ENCODE results near the gene FZD8. TPM values are rescaled to one million over a fixed set of nuclear protein-coding genes. Genes with fewer than 3 reads are reported as not detected.

The FZD8 gene
- total RNA-seq, 1 experiment from 2014 or later: 13.7 TPM

- Mint-ChIP-seq H3K36me3 (peaks cover 11% of the 10 kb centered on the region), H3K4me3 (no peak overlapping the region), H3K9me3 (peaks cover 14% of the 10 kb centered on the region), H3K27me3 (ENCODE audit: low read depth) (peaks cover 28% of the 10 kb centered on the region), H3K4me1 (no peaks in the 10 kb centered on the region), H3K27ac (no peak overlapping the region)
- ATAC-seq (no peak), DNase-seq (ENCODE audit: low spot score) (no peak)
- POLR2A ChIA-PET: no interaction called here
- CTCF ChIA-PET: interaction anchor here (0.9 kb wide), 1 partner anchor 10 kb away, joined by 3 read pairs; no protein-coding TSS in a partner anchor
- TF ChIP-seq ARID4B (CRISPR knock-in tag; IDR thresholded peaks at IDR 0.05; ENCODE audit: borderline replicate concordance) (no peak), AR (CRISPR knock-in tag; IDR thresholded peaks at IDR 0.05) (no peak), ZSCAN18 (CRISPR knock-in tag; IDR thresholded peaks at IDR 0.05) (no peak), FOXP4 (CRISPR knock-in tag; IDR thresholded peaks at IDR 0.05) (no peak), GRHL2 (CRISPR knock-in tag; IDR thresholded peaks at IDR 0.05; ENCODE audit: insufficient replicate concordance, severe bottlenecking) (no peak), RELA (CRISPR knock-in tag; IDR thresholded peaks at IDR 0.05; ENCODE audit: borderline replicate concordance) (no peak), TEAD4 (CRISPR knock-in tag; IDR thresholded peaks at IDR 0.05) (no peak), ZBTB43 (CRISPR knock-in tag; IDR thresholded peaks at IDR 0.05) (no peak), SMAD3 (CRISPR knock-in tag; IDR thresholded peaks at IDR 0.05; ENCODE audit: borderline replicate concordance) (no peak), ZNF532 (CRISPR knock-in tag; IDR thresholded peaks at IDR 0.05; ENCODE audit: borderline replicate concordance) (no peak), STAT6 (CRISPR knock-in tag; conservative IDR thresholded peaks at IDR 0.05; ENCODE audit: low read depth) (no peak), FOXK1 (CRISPR knock-in tag; IDR thresholded peaks at IDR 0.05) (no peak), ZNF396 (CRISPR knock-in tag; IDR thresholded peaks at IDR 0.05; ENCODE audit: borderline replicate concordance) (no peak), RORB (CRISPR knock-in tag; IDR thresholded peaks at IDR 0.05) (no peak), CBFB (CRISPR knock-in tag; IDR thresholded peaks at IDR 0.05; ENCODE audit: low read depth) (no peak), ELF4 (CRISPR knock-in tag; IDR thresholded peaks at IDR 0.05; ENCODE audit: low read depth) (no peak), ATF3 (CRISPR knock-in tag; conservative IDR thresholded peaks at IDR 0.05) (no peak)
These were observed 35.7 kb downstream of the FZD8 start for GRCh38 chr10:35606430-35606829.

Measured in WTC11 (cell line).